Measurements from ENCODE around the gene C2orf78.

The C2orf78 gene

DNA sequence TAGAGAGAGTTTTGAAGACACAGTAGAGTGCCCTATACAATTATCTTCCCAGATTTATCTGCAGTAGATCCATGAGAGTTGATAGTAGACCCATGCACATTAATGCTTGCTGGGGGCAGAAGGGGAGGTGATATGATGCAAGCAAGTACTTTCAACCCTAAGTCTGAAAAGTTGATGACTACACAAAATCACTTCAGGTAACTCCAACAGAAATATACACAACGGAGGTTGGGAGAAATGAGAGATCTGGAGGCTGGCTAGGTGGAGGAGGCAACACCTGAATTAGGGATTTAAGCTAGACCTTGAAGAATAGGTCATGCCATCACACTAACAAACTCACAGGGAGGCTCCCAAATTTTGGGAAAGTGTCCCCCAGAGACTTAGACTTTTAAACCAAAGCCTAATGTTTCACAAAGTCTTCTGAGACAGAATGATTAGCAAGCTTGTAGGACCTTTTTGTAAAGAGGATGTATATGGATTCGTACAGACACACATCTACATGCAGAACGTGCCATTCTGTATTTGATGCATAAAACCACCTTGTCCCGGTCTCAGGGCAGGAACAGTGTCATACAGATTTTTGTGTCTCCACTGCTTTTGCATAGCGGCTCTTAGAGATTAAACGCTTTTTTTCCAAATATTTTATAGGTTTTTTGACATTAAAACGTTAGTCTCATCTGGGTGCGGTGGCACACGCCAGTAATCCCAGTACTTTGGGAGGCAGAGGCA, 43.8 kb downstream of the C2orf78 start:
- in situ Hi-C loops (cut with HindIII; ENCODE audit: low sequenced_read_pairs) = no loop called here
- TF ChIP-seq CTCF (IDR thresholded peaks at IDR 0.05; ENCODE audit: low read depth, low read length) = no peak
- DNase-seq (ENCODE audit: low read depth, low spot score) = no peak
- no peak overlapping the region for H3K4me3 ChIP-seq (ENCODE audit: low read depth, low read length)

DNA sequence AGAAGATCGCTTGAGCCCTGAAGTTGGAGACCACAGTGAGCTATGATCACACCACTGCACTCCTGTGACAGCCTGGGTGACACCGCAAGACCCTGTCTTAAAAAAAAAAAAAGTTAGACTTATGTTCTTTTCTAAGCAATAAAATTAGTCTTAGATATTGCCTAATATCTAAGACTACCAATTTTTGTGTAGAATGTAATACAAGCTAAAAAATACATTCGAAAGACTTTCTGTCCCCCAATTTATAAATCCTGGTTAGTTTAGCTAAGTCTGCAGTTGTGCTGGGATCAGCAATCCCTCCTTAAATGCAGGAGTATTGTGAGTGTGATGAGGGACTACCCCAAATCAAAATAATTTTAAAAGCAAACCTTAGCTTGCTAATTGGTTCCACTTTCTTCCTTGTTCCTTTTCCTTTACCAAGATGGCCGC, 44.4 kb downstream of the C2orf78 start:
- peak overlapping the region; percentile 60 for H3K4me3 ChIP-seq (ENCODE audit: low read depth, low read length)
- no peak for TF ChIP-seq CTCF (IDR thresholded peaks at IDR 0.05; ENCODE audit: low read depth, low read length)

GRCh38 chr2:73828818-73829570, 45.0 kb downstream of the C2orf78 start, which contains the start of gene STAMBP:
Gene STAMBP, plus strand, starts transcription at chr2:73828961. Its CDS starts 1,896 bp downstream, at chr2:73830857.
- peak; percentile 95 for DNase-seq (ENCODE audit: low read depth, low spot score)
- in situ Hi-C loops (cut with HindIII; ENCODE audit: low sequenced_read_pairs) = no loop called here
- peak within 1 kb of the TSS; percentile 60 for H3K4me3 ChIP-seq (ENCODE audit: low read depth, low read length)
- no peak for TF ChIP-seq CTCF (IDR thresholded peaks at IDR 0.05; ENCODE audit: low read depth, low read length)

More for the DNA sequence above, 44.4 kb downstream of the C2orf78 start:
- in situ Hi-C loops (cut with HindIII; ENCODE audit: low sequenced_read_pairs) = no loop called here
- DNase-seq (ENCODE audit: low read depth, low spot score) = no peak

DNA sequence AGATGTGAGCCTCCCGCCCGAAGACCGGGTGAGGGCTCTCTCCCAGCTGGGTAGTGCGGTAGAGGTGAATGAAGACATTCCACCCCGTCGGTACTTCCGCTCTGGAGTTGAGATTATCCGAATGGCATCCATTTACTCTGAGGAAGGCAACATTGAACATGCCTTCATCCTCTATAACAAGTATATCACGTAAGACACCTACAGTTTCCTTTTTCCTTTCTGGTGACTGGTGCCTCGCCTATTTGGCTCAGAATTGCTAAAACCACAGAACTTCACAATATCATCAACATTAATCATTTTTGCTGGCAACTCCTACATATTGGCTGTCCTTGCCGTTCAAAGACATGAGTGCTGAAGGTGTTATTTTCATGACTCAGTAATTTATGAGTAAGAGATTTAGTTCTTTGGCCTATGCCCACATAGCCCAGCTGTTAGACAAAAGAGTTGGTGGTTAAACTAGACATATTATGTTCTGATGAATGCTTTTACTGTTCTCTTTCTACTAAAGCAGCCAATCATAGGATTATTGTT, 47.0 kb downstream of the C2orf78 start:
- peak; percentile 91 for DNase-seq (ENCODE audit: low read depth, low spot score)
- H3K4me3 ChIP-seq (ENCODE audit: low read depth, low read length) = no peak overlapping the region
- no peak for TF ChIP-seq CTCF (IDR thresholded peaks at IDR 0.05; ENCODE audit: low read depth, low read length)
- in situ Hi-C loops (cut with HindIII; ENCODE audit: low sequenced_read_pairs) = no loop called here

DNA sequence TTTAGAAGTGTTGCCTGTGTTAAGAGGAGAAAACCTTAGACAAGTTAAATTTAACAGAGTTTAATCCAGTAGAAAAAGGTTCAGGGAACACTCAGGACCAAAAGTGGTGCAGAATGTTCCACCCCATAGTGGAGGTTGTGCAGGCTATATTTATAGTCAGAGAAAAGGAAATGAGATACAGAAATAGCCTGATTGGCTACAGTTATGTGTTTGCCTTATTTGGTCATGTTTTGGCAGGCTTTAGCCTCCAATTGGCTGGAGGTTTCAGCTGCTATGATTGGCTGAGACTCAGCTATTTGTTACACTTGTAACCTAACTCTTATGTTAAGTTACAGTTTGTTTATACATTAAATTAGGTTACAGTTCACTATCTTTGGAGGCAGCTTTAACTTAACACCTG, 48.9 kb downstream of the C2orf78 start:
- TF ChIP-seq CTCF (IDR thresholded peaks at IDR 0.05; ENCODE audit: low read depth, low read length) = no peak
- in situ Hi-C loops (cut with HindIII; ENCODE audit: low sequenced_read_pairs) = no loop called here
- H3K4me3 ChIP-seq (ENCODE audit: low read depth, low read length) = no peak overlapping the region
- DNase-seq (ENCODE audit: low read depth, low spot score) = peak; percentile 37

DNA sequence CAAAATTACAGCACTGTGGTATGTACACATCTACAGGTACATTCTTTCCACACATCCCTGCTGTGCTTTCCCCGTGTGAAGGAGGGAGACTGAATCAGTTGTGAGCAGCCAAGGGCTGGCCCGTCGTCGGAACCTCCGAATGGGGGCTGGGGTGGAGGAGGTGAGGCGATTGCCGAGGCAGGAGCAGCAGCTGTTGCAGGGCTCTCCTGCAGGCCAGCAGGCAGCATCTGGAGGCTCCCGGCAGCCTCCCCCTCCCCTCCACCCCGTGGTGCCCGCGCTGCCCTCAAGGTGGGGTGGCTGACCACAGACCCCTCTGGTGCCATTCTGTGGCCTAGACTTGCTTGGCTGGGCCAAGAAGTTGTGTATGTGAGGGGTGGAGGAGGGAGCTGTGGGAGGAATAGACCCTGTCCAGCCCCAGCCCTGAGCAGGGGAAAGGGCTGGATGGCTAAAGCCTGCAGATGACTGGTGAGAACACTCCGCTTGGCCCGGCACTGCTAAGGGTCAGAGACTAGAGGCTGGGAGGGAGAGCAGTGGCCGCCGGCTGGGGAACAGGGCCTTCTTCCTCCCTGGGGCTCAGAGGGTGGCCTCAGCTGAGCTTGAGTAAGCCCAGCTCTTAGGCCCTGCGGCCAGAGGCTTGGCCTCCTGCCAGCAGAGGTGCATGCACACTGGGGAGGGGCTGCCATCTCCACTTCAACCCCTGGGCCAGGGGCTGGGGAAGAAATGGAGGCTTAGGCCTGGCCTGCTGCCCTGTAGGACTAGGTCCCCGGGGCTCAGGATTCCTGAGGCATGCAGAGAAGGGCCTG, 52.4 kb downstream of the C2orf78 start:
- H3K4me3 ChIP-seq (ENCODE audit: low read depth, low read length) = no peak overlapping the region
- no peak for DNase-seq (ENCODE audit: low read depth, low spot score)
- no peak for TF ChIP-seq CTCF (IDR thresholded peaks at IDR 0.05; ENCODE audit: low read depth, low read length)
- in situ Hi-C loops (cut with HindIII; ENCODE audit: low sequenced_read_pairs) = no loop called here
